Measurements from ENCODE around the gene SUPT3H.
"Not testable (repeated sequence)": the region's sequence is repeated elsewhere in the genome, so short reads cannot be mapped to it uniquely, and the experiment has no call there.

SUPT3H gene

GRCh38 chr6:45148278-45148677, 229.5 kb downstream of the SUPT3H start:
- Histone ChIP-seq H3K4me1 (ENCODE audit: control insufficient read depth, insufficient read depth, low read length) (no peaks in the 10 kb centered on the region), H3K9ac (ENCODE audit: low read depth, low read length) (no peak overlapping the region), H3K36me3 (ENCODE audit: control insufficient read depth, insufficient read depth, low read length) (no peaks in the 10 kb centered on the region), H3K27ac (ENCODE audit: low read depth, low read length) (no peak overlapping the region), H3K27me3 (ENCODE audit: control insufficient read depth, insufficient read depth, low read length) (no peaks in the 10 kb centered on the region), H3K9me3 (ENCODE audit: control insufficient read depth, insufficient read depth, low read length) (no peaks in the 10 kb centered on the region), H3K4me3 (ENCODE audit: low read depth, low read length) (no peak overlapping the region)

- H3K4me1 ChIP-seq (ENCODE audit: control insufficient read depth, insufficient read depth, low read length); H3K36me3 ChIP-seq (ENCODE audit: control insufficient read depth, insufficient read depth, low read length); H3K27ac ChIP-seq (ENCODE audit: low read depth, low read length); H3K27me3 ChIP-seq (ENCODE audit: control insufficient read depth, insufficient read depth, low read length); H3K9me3 ChIP-seq (ENCODE audit: control insufficient read depth, insufficient read depth, low read length); H3K9ac ChIP-seq (ENCODE audit: low read depth, low read length); H3K4me3 ChIP-seq (ENCODE audit: low read depth, low read length): not testable (repeated sequence)
These were observed 232.1 kb downstream of the SUPT3H start for GRCh38 chr6:45145658-45146057.

- Histone ChIP-seq H3K9me3 (ENCODE audit: control insufficient read depth, insufficient read depth, low read length) (0 out of 2 replicates have a peak, but pooled peaks cover 4% of the 10 kb centered on the region), H3K27ac (ENCODE audit: low read depth, low read length) (no peak overlapping the region), H3K9ac (ENCODE audit: low read depth, low read length) (no peak overlapping the region)
These were observed 239.0 kb downstream of the SUPT3H start for GRCh38 chr6:45138765-45139164.

GRCh38 chr6:45136495-45136894, 241.2 kb downstream of the SUPT3H start:
- H3K27me3 ChIP-seq (ENCODE audit: control insufficient read depth, insufficient read depth, low read length): no peaks in the 10 kb centered on the region

More at GRCh38 chr6:45138765-45139164, 239.0 kb downstream of the SUPT3H start:
- Histone ChIP-seq H3K36me3 (ENCODE audit: control insufficient read depth, insufficient read depth, low read length) (no peaks in the 10 kb centered on the region), H3K27me3 (ENCODE audit: control insufficient read depth, insufficient read depth, low read length) (no peaks in the 10 kb centered on the region), H3K4me1 (ENCODE audit: control insufficient read depth, insufficient read depth, low read length) (peaks cover 4% of the 10 kb centered on the region; the same call in 1 of the 2 replicates), H3K4me3 (ENCODE audit: low read depth, low read length) (no peak overlapping the region)

GRCh38 chr6:45132658-45133294, 245.0 kb downstream of the SUPT3H start:
- Histone ChIP-seq H3K36me3 (ENCODE audit: control insufficient read depth, insufficient read depth, low read length) (no peaks in the 10 kb centered on the region), H3K27me3 (ENCODE audit: control insufficient read depth, insufficient read depth, low read length) (no peaks in the 10 kb centered on the region), H3K4me3 (ENCODE audit: low read depth, low read length) (no peak overlapping the region), H3K9me3 (ENCODE audit: control insufficient read depth, insufficient read depth, low read length) (0 out of 2 replicates have a peak, but pooled peaks cover 4% of the 10 kb centered on the region), H3K27ac (ENCODE audit: low read depth, low read length) (no peak overlapping the region), H3K9ac (ENCODE audit: low read depth, low read length) (no peak overlapping the region), H3K4me1 (ENCODE audit: control insufficient read depth, insufficient read depth, low read length) (peaks cover 4% of the 10 kb centered on the region; the same call in 1 of the 2 replicates)

More at GRCh38 chr6:45136495-45136894, 241.2 kb downstream of the SUPT3H start:
- Histone ChIP-seq H3K4me3 (ENCODE audit: low read depth, low read length) (no peak overlapping the region), H3K4me1 (ENCODE audit: control insufficient read depth, insufficient read depth, low read length) (no peaks in the 10 kb centered on the region; the same call in 1 of the 2 replicates), H3K9ac (ENCODE audit: low read depth, low read length) (no peak overlapping the region), H3K9me3 (ENCODE audit: control insufficient read depth, insufficient read depth, low read length) (0 out of 2 replicates have a peak, but pooled peaks cover 4% of the 10 kb centered on the region), H3K36me3 (ENCODE audit: control insufficient read depth, insufficient read depth, low read length) (no peaks in the 10 kb centered on the region), H3K27ac (ENCODE audit: low read depth, low read length) (no peak overlapping the region)

GRCh38 chr6:45132059-45132458, 245.7 kb downstream of the SUPT3H start:
- H3K9ac ChIP-seq (ENCODE audit: low read depth, low read length): no peak overlapping the region
- no peak overlapping the region for H3K4me3 ChIP-seq (ENCODE audit: low read depth, low read length)
- H3K27ac ChIP-seq (ENCODE audit: low read depth, low read length): no peak overlapping the region
- H3K4me1 ChIP-seq (ENCODE audit: control insufficient read depth, insufficient read depth, low read length): peaks cover 4% of the 10 kb centered on the region; the same call in 1 of the 2 replicates
- H3K9me3 ChIP-seq (ENCODE audit: control insufficient read depth, insufficient read depth, low read length): 0 out of 2 replicates have a peak, but pooled peaks cover 2% of the 10 kb centered on the region
- H3K27me3 ChIP-seq (ENCODE audit: control insufficient read depth, insufficient read depth, low read length): no peaks in the 10 kb centered on the region
- H3K36me3 ChIP-seq (ENCODE audit: control insufficient read depth, insufficient read depth, low read length): no peaks in the 10 kb centered on the region

- Histone ChIP-seq H3K36me3 (ENCODE audit: control insufficient read depth, insufficient read depth, low read length) (no peaks in the 10 kb centered on the region), H3K9ac (ENCODE audit: low read depth, low read length) (no peak overlapping the region), H3K4me1 (ENCODE audit: control insufficient read depth, insufficient read depth, low read length) (peaks cover 4% of the 10 kb centered on the region; the same call in 1 of the 2 replicates), H3K4me3 (ENCODE audit: low read depth, low read length) (no peak overlapping the region), H3K27me3 (ENCODE audit: control insufficient read depth, insufficient read depth, low read length) (no peaks in the 10 kb centered on the region), H3K27ac (ENCODE audit: low read depth, low read length) (no peak overlapping the region), H3K9me3 (ENCODE audit: control insufficient read depth, insufficient read depth, low read length) (no peaks in the 10 kb centered on the region)
These were observed 248.7 kb downstream of the SUPT3H start for GRCh38 chr6:45129051-45129450.

GRCh38 chr6:45127185-45127584, 250.5 kb downstream of the SUPT3H start:
- Histone ChIP-seq H3K27ac (ENCODE audit: low read depth, low read length) (no peak overlapping the region), H3K4me3 (ENCODE audit: low read depth, low read length) (no peak overlapping the region), H3K36me3 (ENCODE audit: control insufficient read depth, insufficient read depth, low read length) (no peaks in the 10 kb centered on the region), H3K9me3 (ENCODE audit: control insufficient read depth, insufficient read depth, low read length) (no peaks in the 10 kb centered on the region), H3K9ac (ENCODE audit: low read depth, low read length) (no peak overlapping the region), H3K27me3 (ENCODE audit: control insufficient read depth, insufficient read depth, low read length) (no peaks in the 10 kb centered on the region), H3K4me1 (ENCODE audit: control insufficient read depth, insufficient read depth, low read length) (peaks cover 4% of the 10 kb centered on the region; the same call in 1 of the 2 replicates)

- Histone ChIP-seq H3K27ac (ENCODE audit: low read depth, low read length) (no peak overlapping the region), H3K9me3 (ENCODE audit: control insufficient read depth, insufficient read depth, low read length) (no peaks in the 10 kb centered on the region), H3K4me3 (ENCODE audit: low read depth, low read length) (no peak overlapping the region), H3K27me3 (ENCODE audit: control insufficient read depth, insufficient read depth, low read length) (no peaks in the 10 kb centered on the region), H3K9ac (ENCODE audit: low read depth, low read length) (no peak overlapping the region), H3K4me1 (ENCODE audit: control insufficient read depth, insufficient read depth, low read length) (peaks cover 6% of the 10 kb centered on the region; the same call in 1 of the 2 replicates), H3K36me3 (ENCODE audit: control insufficient read depth, insufficient read depth, low read length) (no peaks in the 10 kb centered on the region)
These were observed 251.7 kb downstream of the SUPT3H start for GRCh38 chr6:45126033-45126432.

GRCh38 chr6:45123023-45123422, 254.7 kb downstream of the SUPT3H start:
- Histone ChIP-seq H3K9ac (ENCODE audit: low read depth, low read length) (no peak overlapping the region), H3K4me3 (ENCODE audit: low read depth, low read length) (no peak overlapping the region), H3K27ac (ENCODE audit: low read depth, low read length) (no peak overlapping the region), H3K36me3 (ENCODE audit: control insufficient read depth, insufficient read depth, low read length) (no peaks in the 10 kb centered on the region), H3K27me3 (ENCODE audit: control insufficient read depth, insufficient read depth, low read length) (no peaks in the 10 kb centered on the region), H3K4me1 (ENCODE audit: control insufficient read depth, insufficient read depth, low read length) (peaks cover 4% of the 10 kb centered on the region; the same call in 1 of the 2 replicates), H3K9me3 (ENCODE audit: control insufficient read depth, insufficient read depth, low read length) (no peaks in the 10 kb centered on the region)

GRCh38 chr6:45118754-45119153, 259.0 kb downstream of the SUPT3H start:
- Histone ChIP-seq H3K36me3 (ENCODE audit: control insufficient read depth, insufficient read depth, low read length) (no peaks in the 10 kb centered on the region), H3K4me3 (ENCODE audit: low read depth, low read length) (no peak overlapping the region), H3K27me3 (ENCODE audit: control insufficient read depth, insufficient read depth, low read length) (no peaks in the 10 kb centered on the region), H3K27ac (ENCODE audit: low read depth, low read length) (no peak overlapping the region), H3K9me3 (ENCODE audit: control insufficient read depth, insufficient read depth, low read length) (no peaks in the 10 kb centered on the region), H3K4me1 (ENCODE audit: control insufficient read depth, insufficient read depth, low read length) (peaks cover 4% of the 10 kb centered on the region; the same call in 1 of the 2 replicates), H3K9ac (ENCODE audit: low read depth, low read length) (no peak overlapping the region)

Measured in HUES48 (cell line).